Neural cell (in vitro differentiated cells): ENCODE results near the gene SMPD1. TPM values are rescaled to one million over a fixed set of nuclear protein-coding genes. Genes with fewer than 3 reads are reported as not detected.

Experiments
- H2AFZ ChIP-seq: fragments of 200-600, 300-800 bp; sonication (generic), shearing (Covaris generic); 2 replicates; pipeline ENCODE4 v1.6.0; 2014; ENCODE audit warnings: low read depth, mild to moderate bottlenecking, antibody characterized with exemption, low read length, moderate library complexity
- H3F3A ChIP-seq: fragments of 200-600 bp; shearing (Covaris generic); 2 replicates; pipeline ENCODE4 v1.6.1; 2016; ENCODE audit warnings: mild to moderate bottlenecking, moderate library complexity, mixed read lengths, antibody characterized with exemption, low read length; ENCODE audit not compliant: insufficient read depth, poor library complexity, severe bottlenecking
- H3K27ac ChIP-seq: fragments of 200-600, 300-800 bp; sonication (generic), shearing (Covaris generic); 2 replicates; pipeline ENCODE4 v1.5.1; 2014; ENCODE audit warnings: mild to moderate bottlenecking, low read length, moderate library complexity
- H3K27me3 ChIP-seq: fragments of 300-800, 200-600 bp; sonication (generic), shearing (Covaris generic); 2 replicates; pipeline ENCODE4 v1.6.0; 2014; ENCODE audit warnings: mild to moderate bottlenecking, low read depth, low read length, moderate library complexity; ENCODE audit not compliant: insufficient read depth
- H3K36me3 ChIP-seq: fragments of 300-800, 200-600 bp; sonication (generic), shearing (Covaris generic); 2 replicates; pipeline ENCODE4 v1.5.1; 2014; ENCODE audit warnings: mild to moderate bottlenecking, antibody characterized with exemption, low read length, moderate library complexity; ENCODE audit not compliant: insufficient read depth
- H3K4me2 ChIP-seq: fragments of 300-800, 200-600 bp; sonication (generic), shearing (Covaris generic); 2 replicates; pipeline ENCODE4 v1.6.0; 2014; ENCODE audit warnings: mild to moderate bottlenecking, low read length
- H3K4me3 ChIP-seq: fragments of 300-800, 200-600 bp; sonication (generic), shearing (Covaris generic); 2 replicates; pipeline ENCODE4 v1.5.1; 2014; ENCODE audit warnings: mild to moderate bottlenecking, low read length, moderate library complexity
- H3K79me2 ChIP-seq: fragments of 200-600 bp; shearing (Covaris generic); replicated peaks from 2 replicates; pipeline ENCODE4 v1.6.0; 2014; ENCODE audit warnings: mild to moderate bottlenecking, low read length, moderate library complexity; ENCODE audit not compliant: insufficient read depth
- H3K9ac ChIP-seq: fragments of 300-800, 200-600 bp; sonication (generic), shearing (Covaris generic); 2 replicates; pipeline ENCODE4 v1.6.1; 2016; ENCODE audit warnings: mild to moderate bottlenecking, low read length, mixed read lengths
- H3K9me2 ChIP-seq: fragments of 200-600 bp; shearing (Covaris generic); 2 replicates; pipeline ENCODE4 v1.6.1; 2016; ENCODE audit warnings: mild to moderate bottlenecking, low read length, mixed read lengths; ENCODE audit not compliant: insufficient read depth
- H3K9me3 ChIP-seq: fragments of 200-600, 300-800 bp; sonication (generic), shearing (Covaris generic); 2 replicates; pipeline ENCODE4 v1.6.1; 2016; ENCODE audit warnings: mild to moderate bottlenecking, mixed run types, low read length, moderate library complexity, mixed read lengths
- H4K20me1 ChIP-seq: fragments of 200-600 bp; shearing (Covaris generic); 2 replicates; pipeline ENCODE4 v1.6.1; 2016; ENCODE audit warnings: mild to moderate bottlenecking, mixed run types; ENCODE audit not compliant: insufficient read depth
- EP300 ChIP-seq: fragments of 450-650 bp; conservative IDR thresholded peaks from 2 replicates; pipeline ENCODE4 v1.6.1; 2014; ENCODE audit warnings: antibody characterized with exemption, mild to moderate bottlenecking, moderate library complexity; ENCODE audit not compliant: poor library complexity, severe bottlenecking
- EZH2 ChIP-seq: fragments of 200-600, 300-800 bp; shearing (Covaris generic), sonication (generic); IDR thresholded peaks from 2 replicates; pipeline ENCODE4 v1.6.1; 2014; ENCODE audit warnings: antibody characterized with exemption, low read length, borderline replicate concordance, mild to moderate bottlenecking; ENCODE audit not compliant: insufficient read depth, poor library complexity, severe bottlenecking
- MXI1 ChIP-seq: fragments of 450-650 bp; conservative IDR thresholded peaks from 2 replicates; pipeline ENCODE4 v1.6.1; 2014; ENCODE audit warnings: antibody characterized with exemption, mild to moderate bottlenecking; ENCODE audit not compliant: poor library complexity, severe bottlenecking
- POLR2AphosphoS5 ChIP-seq: IDR thresholded peaks from 2 replicates; pipeline ENCODE4 v1.6.1; 2012
- RAD21 ChIP-seq: fragments of 450-650 bp; conservative IDR thresholded peaks from 2 replicates; pipeline ENCODE4 v1.6.1; 2014; ENCODE audit warnings: antibody characterized with exemption, mild to moderate bottlenecking, moderate library complexity
- SMC3 ChIP-seq: fragments of 450-650 bp; conservative IDR thresholded peaks from 2 replicates; pipeline ENCODE4 v1.6.1; 2014; ENCODE audit warnings: antibody characterized with exemption, mild to moderate bottlenecking, moderate library complexity; ENCODE audit not compliant: poor library complexity
- TAF1 ChIP-seq: IDR thresholded peaks from 2 replicates; pipeline ENCODE4 v1.6.1; 2012; ENCODE audit warnings: low read depth
- polyA minus RNA-seq: library from RNA; depleted of rRNA, polyadenylated mRNA; stranded (reverse); fragments of >200 nt; gene quantifications from 2 replicates; pipeline ENCODE4 v1.2.3, GENCODE V29; 2014
- polyA plus RNA-seq: library from polyadenylated mRNA; depleted of rRNA; stranded (reverse); fragments of >200 nt; gene quantifications from 2 replicates; pipeline ENCODE4 v1.2.3, GENCODE V29; 2014
- TF ChIP-seq, protein P1 (sequence below): fragments of 450-650 bp; IDR thresholded peaks from 2 replicates; pipeline ENCODE4 v1.5.1; 2014; ENCODE audit warnings: antibody characterized with exemption, mild to moderate bottlenecking, moderate library complexity; ENCODE audit not compliant: poor library complexity, severe bottlenecking
- TF ChIP-seq, protein P2 (sequence below): IDR thresholded peaks from 2 replicates; pipeline ENCODE4 v1.6.1; 2012; ENCODE audit warnings: borderline replicate concordance

Gene SMPD1
- polyA plus RNA-seq (30.0 and 37.4 TPM in 2 replicates), polyA minus RNA-seq (16.1 and 18.3 TPM in 2 replicates)

DNA sequence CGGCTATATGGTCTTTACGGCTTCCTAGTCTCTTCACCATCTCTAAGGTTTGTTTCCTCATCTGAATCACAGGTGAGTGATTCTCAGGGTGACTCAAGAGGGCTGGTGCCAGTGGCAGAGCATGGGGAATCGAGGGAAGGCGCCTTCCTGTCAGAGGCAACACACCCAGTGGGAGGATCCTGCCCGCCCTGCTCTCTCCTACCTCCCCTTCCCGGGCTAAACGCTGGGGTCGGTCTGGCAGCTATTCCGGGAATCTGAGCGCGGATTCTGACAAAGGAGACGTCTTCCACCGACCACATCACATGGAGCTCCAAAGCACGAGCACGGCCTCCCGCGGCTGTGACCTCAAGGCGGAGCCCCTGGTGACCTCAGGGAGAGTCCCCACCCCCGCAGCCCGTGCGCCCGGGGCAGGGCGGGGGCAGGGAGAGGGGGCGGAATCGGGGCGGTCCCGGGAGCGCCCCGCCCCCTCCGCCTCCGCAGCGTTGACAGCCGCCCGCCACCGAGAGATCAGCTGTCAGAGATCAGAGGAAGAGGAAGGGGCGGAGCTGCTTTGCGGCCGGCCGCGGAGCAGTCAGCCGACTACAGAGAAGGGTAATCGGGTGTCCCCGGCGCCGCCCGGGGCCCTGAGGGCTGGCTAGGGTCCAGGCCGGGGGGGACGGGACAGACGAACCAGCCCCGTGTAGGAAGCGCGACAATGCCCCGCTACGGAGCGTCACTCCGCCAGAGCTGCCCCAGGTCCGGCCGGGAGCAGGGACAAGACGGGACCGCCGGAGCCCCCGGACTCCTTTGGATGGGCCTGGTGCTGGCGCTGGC is at the start of gene SMPD1:
Gene SMPD1, plus strand, starts transcription at position 570 of the 813 bp plus-strand sequence. Its CDS starts 125 bp downstream, at position 695.
- H3K9me3 ChIP-seq: no peaks in the 10 kb centered on the region
- H3K27ac ChIP-seq: peak within 1 kb of the TSS; percentile 90
- TF ChIP-seq POLR2AphosphoS5: peak; percentile 85
- peak; percentile 71 for TF ChIP-seq TAF1
- peak; percentile 34 for TF ChIP-seq RAD21
- TF ChIP-seq MXI1: peak; percentile 88
- TF ChIP-seq, protein P1, sequence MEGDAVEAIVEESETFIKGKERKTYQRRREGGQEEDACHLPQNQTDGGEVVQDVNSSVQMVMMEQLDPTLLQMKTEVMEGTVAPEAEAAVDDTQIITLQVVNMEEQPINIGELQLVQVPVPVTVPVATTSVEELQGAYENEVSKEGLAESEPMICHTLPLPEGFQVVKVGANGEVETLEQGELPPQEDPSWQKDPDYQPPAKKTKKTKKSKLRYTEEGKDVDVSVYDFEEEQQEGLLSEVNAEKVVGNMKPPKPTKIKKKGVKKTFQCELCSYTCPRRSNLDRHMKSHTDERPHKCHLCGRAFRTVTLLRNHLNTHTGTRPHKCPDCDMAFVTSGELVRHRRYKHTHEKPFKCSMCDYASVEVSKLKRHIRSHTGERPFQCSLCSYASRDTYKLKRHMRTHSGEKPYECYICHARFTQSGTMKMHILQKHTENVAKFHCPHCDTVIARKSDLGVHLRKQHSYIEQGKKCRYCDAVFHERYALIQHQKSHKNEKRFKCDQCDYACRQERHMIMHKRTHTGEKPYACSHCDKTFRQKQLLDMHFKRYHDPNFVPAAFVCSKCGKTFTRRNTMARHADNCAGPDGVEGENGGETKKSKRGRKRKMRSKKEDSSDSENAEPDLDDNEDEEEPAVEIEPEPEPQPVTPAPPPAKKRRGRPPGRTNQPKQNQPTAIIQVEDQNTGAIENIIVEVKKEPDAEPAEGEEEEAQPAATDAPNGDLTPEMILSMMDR: no peak
- TF ChIP-seq SMC3: peak; percentile 30
- TF ChIP-seq EZH2: no peak
- TF ChIP-seq EP300: peak; percentile 82
- TF ChIP-seq, protein P2, sequence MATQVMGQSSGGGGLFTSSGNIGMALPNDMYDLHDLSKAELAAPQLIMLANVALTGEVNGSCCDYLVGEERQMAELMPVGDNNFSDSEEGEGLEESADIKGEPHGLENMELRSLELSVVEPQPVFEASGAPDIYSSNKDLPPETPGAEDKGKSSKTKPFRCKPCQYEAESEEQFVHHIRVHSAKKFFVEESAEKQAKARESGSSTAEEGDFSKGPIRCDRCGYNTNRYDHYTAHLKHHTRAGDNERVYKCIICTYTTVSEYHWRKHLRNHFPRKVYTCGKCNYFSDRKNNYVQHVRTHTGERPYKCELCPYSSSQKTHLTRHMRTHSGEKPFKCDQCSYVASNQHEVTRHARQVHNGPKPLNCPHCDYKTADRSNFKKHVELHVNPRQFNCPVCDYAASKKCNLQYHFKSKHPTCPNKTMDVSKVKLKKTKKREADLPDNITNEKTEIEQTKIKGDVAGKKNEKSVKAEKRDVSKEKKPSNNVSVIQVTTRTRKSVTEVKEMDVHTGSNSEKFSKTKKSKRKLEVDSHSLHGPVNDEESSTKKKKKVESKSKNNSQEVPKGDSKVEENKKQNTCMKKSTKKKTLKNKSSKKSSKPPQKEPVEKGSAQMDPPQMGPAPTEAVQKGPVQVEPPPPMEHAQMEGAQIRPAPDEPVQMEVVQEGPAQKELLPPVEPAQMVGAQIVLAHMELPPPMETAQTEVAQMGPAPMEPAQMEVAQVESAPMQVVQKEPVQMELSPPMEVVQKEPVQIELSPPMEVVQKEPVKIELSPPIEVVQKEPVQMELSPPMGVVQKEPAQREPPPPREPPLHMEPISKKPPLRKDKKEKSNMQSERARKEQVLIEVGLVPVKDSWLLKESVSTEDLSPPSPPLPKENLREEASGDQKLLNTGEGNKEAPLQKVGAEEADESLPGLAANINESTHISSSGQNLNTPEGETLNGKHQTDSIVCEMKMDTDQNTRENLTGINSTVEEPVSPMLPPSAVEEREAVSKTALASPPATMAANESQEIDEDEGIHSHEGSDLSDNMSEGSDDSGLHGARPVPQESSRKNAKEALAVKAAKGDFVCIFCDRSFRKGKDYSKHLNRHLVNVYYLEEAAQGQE: peak; percentile 89
- H3K79me2 ChIP-seq: peaks cover 7% of the 10 kb centered on the region
- H4K20me1 ChIP-seq: no peaks in the 10 kb centered on the region
- H3K4me2 ChIP-seq: peak within 1 kb of the TSS; percentile 69
- no peaks in the 10 kb centered on the region for H3K36me3 ChIP-seq
- H3K27me3 ChIP-seq: no peaks in the 10 kb centered on the region
- H3K9ac ChIP-seq: peak within 1 kb of the TSS; percentile 93
- peak within 1 kb of the TSS; percentile 57 for H2AFZ ChIP-seq
- no peaks in the 10 kb centered on the region for H3F3A ChIP-seq
- peak within 1 kb of the TSS; percentile 77 for H3K4me3 ChIP-seq
- no peaks in the 10 kb centered on the region for H3K9me2 ChIP-seq

DNA sequence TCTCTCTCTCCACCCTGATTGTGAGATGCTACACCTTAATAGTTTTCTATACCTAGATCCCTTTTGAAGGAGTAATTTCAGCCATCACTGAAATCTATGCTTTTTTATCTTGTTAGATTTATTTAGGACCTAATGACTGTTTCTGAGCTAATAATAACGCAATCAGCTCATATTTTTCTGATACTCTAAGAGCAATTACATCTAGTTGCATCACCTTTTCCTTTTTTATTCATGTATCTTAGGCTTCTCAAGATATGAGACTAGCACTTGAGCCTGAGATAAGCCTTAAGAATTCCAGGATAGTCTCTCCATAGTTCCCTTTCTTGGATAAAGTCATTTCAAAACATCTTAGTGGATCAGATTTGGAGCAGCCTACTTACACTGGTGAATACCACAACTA is 44.9 kb upstream of the SMPD1 start:
- Histone ChIP-seq H4K20me1 (no peaks in the 10 kb centered on the region), H3K36me3 (no peaks in the 10 kb centered on the region), H3K4me2 (no peak overlapping the region), H3K4me3 (no peak overlapping the region), H3K27me3 (no peaks in the 10 kb centered on the region), H3K79me2 (no peaks in the 10 kb centered on the region), H3K9me2 (no peaks in the 10 kb centered on the region), H3K27ac (no peak overlapping the region), H3F3A (no peaks in the 10 kb centered on the region), H2AFZ (no peak overlapping the region), H3K9me3 (no peaks in the 10 kb centered on the region), H3K9ac (no peak overlapping the region)
- TF ChIP-seq, protein P2: no peak
- TF ChIP-seq TAF1 (no peak), RAD21 (no peak)
- TF ChIP-seq, protein P1: no peak
